LNCaP clone FGC (cell line): ENCODE results near the gene JOSD2.

ENCODE experiments used
- DNase-seq: peaks from one replicate; pipeline ENCODE4 v3.0.0-alpha.2; 2011; ENCODE audit warnings: low read depth
- H3K4me3 ChIP-seq: 2 replicates; pipeline ENCODE4 v1.5.1; 2011; ENCODE audit warnings: mild to moderate bottlenecking, low read depth, low read length, control low read depth
- CTCF ChIP-seq: IDR thresholded peaks from 2 replicates; pipeline ENCODE4 v1.5.1; 2012; ENCODE audit warnings: mild to moderate bottlenecking; ENCODE audit not compliant: control insufficient read depth, insufficient read depth; ENCODE audit errors: extremely low read depth

JOSD2 gene

GRCh38 chr19:50465986-50466705, 44.8 kb downstream of the JOSD2 start:
- H3K4me3 ChIP-seq = no peak overlapping the region
- DNase-seq = no peak
- TF ChIP-seq CTCF = no peak

- DNase-seq = no peak
- H3K4me3 ChIP-seq = no peak overlapping the region
- no peak for TF ChIP-seq CTCF
Measured at GRCh38 chr19:50465000-50465399, 46.0 kb downstream of the JOSD2 start.

- DNase-seq = no peak
- H3K4me3 ChIP-seq = no peak overlapping the region
Measured at GRCh38 chr19:50464348-50464747, 46.6 kb downstream of the JOSD2 start.

GRCh38 chr19:50462970-50463369, 48.0 kb downstream of the JOSD2 start:
- TF ChIP-seq CTCF = no peak
- no peak for DNase-seq
- H3K4me3 ChIP-seq = no peak overlapping the region

More at GRCh38 chr19:50464348-50464747, 46.6 kb downstream of the JOSD2 start:
- no peak for TF ChIP-seq CTCF

GRCh38 chr19:50461066-50461875, 49.7 kb downstream of the JOSD2 start:
- H3K4me3 ChIP-seq = no peak overlapping the region
- peak; percentile 30 for DNase-seq
- peak; percentile 90 for TF ChIP-seq CTCF

GRCh38 chr19:50460161-50460765, 50.7 kb downstream of the JOSD2 start:
- no peak for DNase-seq
- TF ChIP-seq CTCF = no peak
- H3K4me3 ChIP-seq = no peak overlapping the region
